ENCODE data around the gene AADACL3.
"Not testable (repeated sequence)": the region's sequence is repeated elsewhere in the genome, so short reads cannot be mapped to it uniquely, and the experiment has no call there.

AADACL3 gene

DNA sequence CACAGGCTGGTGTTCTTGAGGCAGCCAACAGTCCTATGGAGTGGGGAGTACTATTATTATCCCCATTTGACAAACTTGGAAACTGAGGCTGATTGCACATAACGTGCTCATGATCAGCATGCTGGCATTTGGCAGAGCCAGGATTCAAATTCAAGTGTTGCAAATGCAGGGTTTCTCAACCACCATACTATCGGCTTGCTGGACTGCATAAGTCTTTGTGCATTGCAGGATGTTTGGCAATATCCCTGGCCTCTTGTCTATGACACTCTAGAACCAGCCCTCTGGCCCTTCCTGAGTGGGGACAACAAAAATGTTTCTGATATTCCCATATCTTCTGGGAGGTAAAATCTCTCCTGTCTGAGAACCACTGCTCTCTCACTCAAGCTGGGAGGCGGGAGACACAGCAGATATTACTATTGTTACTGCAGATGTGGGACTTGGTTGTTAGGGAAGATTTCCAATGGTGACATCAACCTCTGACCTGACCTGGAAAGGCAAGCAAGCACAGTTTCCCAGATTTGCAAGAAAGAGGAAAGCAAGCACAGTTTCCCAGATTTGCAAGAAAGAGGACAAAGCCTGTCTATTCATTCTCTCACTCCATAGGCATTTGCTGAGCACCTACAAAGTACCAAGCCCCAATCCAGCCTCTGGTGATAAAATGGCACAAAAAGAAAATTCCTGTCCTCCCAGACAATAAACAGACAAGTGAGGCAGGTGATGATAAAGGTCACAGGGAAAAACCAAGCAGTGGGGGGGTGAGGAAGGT is 1.0 kb upstream of the AADACL3 start:
- no peak for DNase-seq (ENCODE audit: low spot score)

DNA sequence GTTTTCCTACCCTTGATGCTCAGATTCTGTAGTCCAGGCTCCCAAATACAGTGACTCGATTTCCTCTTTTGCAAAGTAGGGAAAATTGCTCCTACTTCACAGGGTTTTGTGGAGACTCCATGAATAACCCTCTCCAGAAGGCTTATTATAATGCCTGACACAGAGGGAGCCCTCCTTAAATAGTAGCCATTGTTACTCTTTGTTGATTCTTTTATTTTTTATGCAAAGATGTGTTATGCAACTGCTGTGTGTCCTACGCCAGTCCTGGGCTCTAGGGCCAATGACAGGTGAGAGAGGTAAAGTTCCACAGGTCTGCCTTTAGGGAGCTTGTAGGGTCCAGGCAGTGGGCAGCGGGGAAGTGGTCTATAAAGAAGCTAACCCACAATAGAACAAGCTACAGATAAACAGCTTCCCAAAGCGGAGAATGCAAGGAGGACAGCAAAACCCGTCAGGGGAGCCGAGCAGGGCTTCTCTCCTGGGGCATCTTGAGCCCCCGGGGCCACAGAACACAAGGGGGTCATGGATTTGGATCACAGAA is 1.5 kb downstream of the AADACL3 start:
- DNase-seq (ENCODE audit: low spot score), result no peak

DNA sequence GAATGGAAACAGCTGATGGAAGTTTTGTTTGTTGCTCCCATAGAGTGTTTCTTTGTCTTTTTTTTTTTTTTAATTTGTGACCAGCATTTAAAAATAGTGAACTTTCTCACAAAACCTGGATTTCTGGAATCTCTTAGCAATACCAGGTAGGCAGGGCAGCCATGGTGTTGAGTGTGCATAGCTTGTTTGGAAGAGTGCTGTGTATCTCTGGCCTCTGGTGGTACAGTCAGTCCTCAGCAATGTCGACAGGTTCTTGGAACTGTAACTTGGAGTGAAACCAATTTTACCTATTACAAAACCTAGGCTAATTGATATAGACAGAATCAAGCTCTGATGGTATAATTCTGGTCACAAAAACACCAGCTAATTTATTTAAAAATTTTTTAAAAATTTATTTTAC is 6.7 kb downstream of the AADACL3 start:
- DNase-seq (ENCODE audit: low spot score), result no peak

DNA sequence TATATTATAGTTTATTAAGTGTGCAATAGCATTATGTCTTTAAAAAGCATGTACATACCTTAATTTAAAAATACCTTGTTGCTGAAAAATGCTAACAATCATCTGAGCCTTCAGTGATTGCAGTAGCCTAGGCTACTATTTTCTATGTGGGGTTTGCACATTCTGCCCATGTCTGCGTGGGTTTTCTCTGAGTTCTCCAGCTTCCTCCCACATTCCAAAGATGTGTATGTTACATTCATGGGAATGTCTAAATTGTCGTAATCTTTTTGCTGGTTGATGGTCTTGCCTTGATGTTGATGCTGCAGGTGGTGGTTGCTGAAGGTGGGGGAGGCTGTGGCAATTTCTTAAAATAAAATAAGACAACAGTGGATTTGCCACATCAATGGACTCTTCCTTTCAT is 12.5 kb downstream of the AADACL3 start:
- no peak for DNase-seq (ENCODE audit: low spot score)

DNA sequence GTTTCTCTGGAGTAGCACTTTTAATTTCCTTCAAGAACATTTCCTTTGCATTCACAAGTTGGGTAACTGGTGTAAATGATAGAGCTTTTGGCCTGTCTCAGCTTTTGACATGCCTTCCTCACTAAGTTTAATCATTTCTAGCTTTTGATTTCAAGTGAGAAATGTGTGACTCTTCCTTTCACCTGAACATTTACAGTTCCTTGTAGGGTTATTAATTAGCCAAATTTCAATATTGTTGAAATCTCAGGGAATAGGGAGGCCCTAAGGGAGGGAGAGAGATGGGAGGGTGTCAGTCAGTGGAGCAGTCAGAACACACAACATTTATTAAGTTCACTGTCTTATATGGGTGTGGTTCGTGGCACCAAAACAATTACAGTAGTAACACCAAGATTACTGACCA is 14.2 kb downstream of the AADACL3 start:
- DNase-seq (ENCODE audit: low spot score), result no peak

DNA sequence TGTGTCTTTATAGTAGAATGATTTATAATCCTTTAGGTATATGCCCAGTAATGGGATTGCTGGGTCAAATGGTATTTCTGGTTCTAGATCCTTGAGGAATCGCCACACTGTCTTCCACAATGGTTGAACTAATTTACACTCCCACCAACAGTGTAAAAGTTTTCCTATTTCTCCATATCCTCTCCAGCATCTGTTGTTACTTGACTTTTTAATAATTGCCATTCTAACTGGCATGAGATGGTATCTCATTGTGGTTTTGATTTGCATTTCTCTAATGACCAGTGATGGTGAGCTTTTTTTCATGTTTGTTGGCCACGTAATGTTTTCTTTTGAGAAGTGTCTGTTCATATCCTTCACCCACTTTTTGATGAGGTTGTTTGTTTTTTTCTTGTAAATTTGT is 15.2 kb downstream of the AADACL3 start:
- DNase-seq (ENCODE audit: low spot score), result not testable (repeated sequence)

DNA sequence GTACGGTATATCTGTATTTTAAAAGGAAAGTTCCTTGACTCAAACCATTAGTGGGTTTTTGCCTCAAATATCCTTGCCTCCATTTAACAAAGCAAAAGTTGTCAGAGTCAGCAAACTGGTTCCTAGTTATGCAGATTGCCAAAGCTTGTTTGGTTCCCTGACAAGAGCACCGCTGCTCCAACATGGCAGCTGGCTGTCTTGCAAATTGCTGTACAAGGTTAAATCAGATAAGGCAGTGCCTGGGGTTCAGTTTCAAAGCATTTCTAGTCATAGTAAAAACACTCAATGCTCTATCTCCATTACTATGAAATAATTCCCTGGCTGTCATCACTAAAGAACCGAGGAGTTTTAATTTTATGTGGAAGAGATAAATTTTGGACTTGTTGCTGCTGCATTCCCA is 18.7 kb downstream of the AADACL3 start:
- DNase-seq (ENCODE audit: low spot score), result no peak

DNA sequence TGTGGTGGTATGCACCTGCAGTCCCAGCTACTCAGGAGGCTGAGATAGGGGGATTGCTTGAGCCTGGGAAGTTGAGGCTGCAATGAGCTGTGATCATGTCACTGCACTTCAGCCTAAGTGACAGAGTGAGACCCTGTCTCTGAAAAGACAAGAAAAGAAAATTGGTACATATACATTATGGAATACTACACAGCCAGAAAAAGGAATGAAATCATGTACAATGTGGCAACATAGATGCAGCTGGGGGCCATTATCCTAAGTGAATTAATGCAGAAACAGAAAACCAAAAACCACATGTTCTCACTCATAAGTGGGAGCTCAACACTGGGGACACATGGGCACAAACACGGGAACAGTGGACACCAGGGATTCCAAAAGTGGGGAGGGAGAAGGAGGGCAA is 23.0 kb downstream of the AADACL3 start:
- DNase-seq (ENCODE audit: low spot score), result no peak

DNA sequence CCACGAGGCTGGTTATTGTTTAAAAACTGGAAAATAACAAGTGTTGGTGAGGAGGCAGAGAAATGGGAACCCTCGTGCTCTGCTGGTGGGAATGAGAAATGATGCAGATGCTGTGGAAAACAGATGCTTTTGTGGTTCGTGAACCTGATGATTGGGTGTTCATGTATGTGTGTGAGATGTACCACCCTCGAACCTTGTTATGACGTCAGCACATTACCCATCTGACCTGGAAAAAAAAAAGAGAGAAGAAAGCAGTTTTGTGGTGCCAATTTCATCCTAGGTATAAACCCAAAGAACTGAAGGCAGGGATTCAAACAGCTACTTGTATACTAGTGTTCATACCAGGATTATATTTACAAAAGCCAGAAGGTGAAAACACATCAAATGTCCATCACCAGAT is 23.7 kb downstream of the AADACL3 start:
- DNase-seq (ENCODE audit: low spot score), result no peak

DNA sequence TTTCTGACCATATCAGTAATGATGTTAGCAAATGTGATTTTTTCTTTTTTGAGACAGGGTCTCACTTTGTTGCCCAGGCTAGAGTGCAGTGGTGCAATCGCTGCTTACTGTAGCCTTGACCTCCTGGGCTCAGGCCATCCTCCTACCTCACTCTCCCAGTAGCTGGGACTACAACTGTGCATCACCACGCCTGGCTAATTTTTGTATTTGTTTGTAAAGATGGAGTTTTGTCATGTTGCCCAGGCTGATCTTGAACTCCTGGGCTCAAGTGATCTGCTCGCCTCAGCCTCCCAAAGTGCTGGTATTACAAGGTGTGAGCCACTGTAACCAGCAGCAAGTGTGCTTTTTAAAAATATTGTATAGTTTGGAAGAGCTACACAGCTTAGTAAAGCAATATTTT is 26.0 kb downstream of the AADACL3 start:
- DNase-seq (ENCODE audit: low spot score), result no peak

DNA sequence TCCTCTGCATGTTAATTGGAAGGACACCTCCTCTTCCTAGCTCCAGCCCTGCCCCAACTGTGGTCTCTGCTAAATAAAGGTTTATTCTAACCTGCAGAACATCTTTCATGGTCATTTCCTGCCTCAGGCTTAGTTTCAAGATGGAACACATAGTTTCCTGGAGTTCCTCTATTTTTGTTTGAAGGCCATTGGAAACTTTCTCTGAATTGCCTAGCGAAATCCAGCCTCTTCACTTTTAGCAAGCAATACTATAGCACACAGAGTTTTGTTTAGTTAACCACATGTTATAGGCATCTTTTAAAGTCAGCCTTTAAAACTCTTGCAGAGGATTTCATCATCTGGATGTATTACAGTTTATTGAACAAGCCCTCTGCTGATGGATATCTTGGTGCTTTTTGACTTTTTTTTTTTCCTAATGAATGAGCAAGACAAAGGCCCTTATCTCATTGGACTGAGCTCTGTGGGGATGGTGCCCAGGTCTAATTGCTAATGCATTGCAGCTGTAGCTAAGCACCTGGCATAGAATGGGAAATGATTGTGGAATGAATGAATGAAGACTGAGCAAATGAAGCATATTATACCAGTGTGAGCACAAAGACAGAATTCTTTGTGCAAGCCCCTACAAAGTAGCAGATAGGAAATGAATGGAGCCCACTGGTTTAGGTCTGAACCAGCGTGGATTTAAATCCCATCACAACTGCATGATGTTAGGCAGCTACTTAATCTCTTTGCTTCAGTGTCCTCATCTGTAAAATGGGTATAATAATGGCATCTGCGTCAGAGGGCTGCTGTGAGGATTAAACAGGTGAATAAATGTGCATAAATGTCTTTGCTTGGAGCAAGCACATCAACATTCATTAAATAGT is 29.4 kb downstream of the AADACL3 start:
- DNase-seq (ENCODE audit: low spot score), result no peak

DNA sequence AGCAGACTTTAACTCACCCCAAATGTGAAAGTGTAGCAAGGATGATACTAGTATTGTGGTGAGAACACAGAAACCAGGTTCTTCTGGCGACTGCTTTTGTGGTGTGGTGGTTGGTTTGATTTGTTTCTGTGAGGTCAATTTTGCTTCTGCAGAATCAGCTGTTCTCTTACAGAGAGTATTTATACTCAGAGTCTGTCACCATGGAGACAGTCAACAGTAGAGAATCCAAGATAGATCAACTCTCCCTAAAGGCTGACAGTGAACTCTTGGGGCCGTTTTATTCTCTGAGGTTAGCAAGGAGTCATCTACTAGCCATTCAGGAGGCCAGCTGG is 30.0 kb downstream of the AADACL3 start, which contains the start of gene CFAP107:
TSS of gene CFAP107 (plus strand) at position 209 of the 332 bp plus-strand sequence. CDS start 231 bp downstream, outside the sequence.
- peak; percentile 43 for DNase-seq (ENCODE audit: low spot score)

DNA sequence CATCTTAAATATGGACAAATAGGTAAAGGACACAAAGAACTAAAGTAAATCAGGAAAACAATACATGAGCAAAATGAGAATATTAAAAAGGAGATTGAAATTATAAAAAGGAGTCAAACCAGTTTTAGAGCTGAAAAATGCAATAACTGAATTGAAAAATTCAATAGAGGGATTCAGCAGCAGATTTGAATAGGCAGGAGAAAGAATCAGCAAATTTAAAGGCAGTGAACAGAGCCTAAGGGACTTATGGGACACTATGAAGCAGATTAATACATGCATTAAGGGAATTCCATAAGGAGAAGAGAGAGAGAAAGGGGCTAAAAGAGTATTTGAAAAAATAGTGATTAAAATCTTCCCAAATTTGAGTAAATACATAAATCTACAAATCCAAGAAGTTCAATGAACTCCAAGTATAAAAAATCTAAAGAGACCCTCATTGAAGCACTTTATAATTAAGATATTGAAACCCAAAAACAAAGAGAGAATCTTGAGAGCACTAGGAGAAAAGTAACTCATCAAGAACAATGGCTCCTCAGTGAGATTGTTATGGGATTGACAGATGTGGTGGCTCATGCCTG is 33.0 kb downstream of the AADACL3 start:
- DNase-seq (ENCODE audit: low spot score), result no peak

DNA sequence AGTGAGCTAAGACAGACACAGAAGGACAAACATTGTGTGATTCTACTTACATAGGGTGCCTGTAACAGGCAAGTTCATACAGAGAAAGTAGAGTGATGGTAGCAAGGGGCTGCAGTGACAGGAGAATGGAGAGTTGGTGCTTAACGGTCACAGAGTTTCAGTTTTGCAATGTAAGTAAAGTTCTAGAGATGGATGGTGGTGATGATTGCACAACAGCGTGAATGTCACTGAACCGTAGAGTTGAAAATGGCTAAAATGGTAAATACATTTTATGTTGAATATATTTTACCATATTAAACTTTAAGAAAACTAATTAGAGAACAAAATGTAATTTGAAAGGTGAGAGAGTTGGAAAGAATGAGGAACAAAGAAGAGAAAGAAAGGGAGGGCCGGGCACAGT is 38.8 kb downstream of the AADACL3 start:
- DNase-seq (ENCODE audit: low spot score), result no peak

DNA sequence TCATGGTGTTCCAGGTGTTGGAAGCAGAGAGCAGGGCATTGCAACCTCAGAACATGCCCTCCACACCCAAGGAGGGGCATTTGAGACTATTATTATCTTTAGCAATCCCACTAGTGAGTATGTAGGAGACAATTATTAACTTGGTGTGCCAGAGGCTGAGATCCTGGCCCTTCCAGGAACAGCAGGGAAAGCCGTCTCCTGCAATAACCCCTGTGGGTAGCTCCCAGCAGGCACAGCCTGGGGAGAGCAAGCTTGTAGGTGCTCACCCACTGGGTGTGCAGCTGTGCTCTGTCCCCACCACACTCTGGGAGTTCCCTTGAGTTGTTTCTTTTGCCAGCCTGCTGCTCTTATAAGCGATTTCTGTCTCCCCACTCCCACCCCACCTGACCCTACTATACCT is 40.4 kb downstream of the AADACL3 start:
- no peak for DNase-seq (ENCODE audit: low spot score)

DNA sequence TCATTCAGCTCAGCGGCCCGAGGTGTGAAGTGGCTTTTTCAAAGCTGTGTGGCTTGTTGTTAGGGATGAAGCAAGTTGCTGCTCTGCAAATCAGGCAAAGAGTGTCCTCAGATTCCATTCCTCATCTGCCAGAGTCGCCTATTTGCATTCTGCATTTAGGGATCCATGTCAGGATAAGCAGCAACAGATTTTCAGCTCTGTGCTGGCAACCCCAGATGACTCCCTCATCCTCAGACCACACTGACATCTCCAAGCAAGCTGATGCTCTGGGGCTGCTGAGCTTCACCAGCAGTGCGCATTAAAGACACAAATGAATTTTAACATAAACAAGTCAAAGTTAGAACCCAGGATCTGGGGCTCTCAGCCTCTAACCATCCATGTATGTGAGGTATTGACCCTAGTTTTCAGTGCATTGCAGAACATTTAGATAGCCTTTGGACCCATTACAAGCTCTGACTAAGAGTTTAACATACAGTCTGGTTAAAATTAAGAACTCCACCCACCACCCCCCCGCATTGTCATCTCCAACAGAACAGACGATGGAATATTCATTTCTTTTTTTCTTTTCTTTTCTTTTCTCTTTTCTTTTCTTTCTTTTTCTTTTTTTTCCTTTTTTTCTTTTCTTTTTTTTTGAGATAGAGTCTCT is 41.0 kb downstream of the AADACL3 start:
- DNase-seq (ENCODE audit: low spot score), result no peak

DNA sequence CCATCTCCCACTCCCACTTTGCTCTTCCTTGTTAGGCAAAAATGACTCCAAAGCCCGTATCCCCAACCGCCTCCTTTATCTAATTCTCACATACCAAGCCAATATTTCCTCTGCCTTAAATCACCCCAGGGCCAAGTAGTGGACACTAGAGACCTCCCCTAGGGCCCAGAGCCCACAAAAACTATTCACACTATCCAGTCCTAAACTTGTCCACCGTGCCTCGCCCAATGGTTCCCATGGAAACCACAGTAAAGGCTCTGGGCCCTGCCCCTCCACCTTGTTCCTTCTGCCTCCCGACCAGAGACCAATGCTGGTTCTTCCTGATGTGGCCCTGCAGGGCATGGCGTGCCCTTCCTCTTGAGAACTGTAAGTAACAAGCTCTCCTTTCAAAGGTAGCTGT is 41.9 kb downstream of the AADACL3 start:
- no peak for DNase-seq (ENCODE audit: low spot score)

DNA sequence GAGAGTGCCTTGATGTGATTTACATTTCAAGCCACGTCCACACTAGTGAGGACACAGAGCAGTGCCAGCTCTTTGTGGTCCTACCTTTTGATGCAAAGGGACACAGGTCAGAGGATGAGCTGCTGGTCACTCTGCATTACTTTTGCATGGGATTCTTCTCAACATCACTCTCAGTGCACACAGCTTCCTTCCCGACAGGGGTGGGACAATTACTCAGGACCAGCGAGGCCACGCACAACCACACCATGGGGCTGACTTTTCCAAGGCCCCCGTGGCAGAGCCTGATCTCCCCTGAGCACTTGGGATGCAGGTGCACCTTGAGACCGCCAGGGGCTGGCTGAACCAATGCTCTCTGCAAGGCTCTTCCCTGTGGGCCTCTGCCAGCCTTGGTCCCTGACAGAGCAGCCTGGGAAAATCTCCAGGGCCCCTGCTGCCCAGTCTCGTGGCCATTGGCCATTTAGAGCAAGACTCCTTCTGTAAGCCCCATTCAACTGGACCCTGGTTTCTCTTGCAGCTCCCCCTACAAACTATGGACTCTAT is 44.4 kb downstream of the AADACL3 start:
- DNase-seq (ENCODE audit: low spot score), result no peak

DNA sequence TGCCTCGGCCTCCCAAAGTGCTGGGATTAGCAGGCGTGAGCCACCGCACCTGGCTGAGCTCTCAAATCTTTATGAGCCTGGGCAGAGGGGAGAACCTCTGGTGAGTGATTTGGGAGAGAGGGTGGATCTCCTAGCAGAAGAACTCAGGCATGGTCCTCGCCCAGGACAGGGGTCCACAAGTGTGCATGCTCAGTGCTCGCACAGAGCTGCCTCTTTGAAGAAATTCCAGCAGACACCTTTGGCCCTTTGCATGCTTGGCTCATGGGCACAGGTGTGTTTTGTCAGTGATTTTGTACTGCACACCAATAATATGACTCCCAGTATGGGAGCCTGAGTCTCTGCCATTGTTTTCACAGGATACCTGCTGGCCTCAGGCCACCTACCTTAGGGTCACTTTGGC is 45.9 kb downstream of the AADACL3 start:
- no peak for DNase-seq (ENCODE audit: low spot score)

DNA sequence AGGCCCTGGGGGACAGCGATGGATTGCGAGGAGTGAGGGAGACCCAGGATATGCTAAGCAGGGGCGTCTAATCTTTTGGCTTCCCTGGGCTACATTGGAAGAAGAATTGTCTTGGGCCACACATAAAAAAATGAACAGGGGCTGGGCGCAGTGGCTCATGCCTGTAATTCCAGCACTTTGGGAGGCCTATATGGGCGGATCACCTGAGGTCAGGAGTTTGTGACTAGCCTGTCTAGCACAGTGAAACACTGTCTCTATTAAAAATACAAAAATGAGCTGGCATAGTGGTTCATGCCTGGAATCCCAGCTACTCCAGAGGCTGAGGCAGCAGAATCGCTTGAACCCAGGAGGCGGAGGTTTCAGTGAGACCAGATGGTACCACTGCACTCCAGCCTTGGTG is 46.9 kb downstream of the AADACL3 start:
- no peak for DNase-seq (ENCODE audit: low spot score)

DNA sequence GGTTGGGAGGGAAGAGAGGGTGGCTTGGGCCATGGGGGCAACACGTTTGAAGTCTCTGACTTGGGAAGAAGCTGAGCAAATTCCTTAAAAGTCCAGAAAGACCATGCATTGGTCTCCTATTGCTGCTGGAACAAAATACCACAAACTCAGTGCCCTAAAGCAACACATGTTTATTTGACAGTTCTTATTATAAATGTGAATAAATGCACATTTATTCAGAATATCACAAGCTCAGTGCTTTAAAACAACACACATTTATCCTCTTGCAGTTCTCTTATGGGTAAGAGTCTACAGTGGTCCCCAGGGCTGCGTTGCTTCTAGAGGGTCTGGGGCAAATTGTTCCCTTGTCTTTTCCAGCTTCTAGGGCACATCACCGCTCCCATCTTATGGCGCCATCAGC is 47.6 kb downstream of the AADACL3 start:
- DNase-seq (ENCODE audit: low spot score), result no peak

DNA sequence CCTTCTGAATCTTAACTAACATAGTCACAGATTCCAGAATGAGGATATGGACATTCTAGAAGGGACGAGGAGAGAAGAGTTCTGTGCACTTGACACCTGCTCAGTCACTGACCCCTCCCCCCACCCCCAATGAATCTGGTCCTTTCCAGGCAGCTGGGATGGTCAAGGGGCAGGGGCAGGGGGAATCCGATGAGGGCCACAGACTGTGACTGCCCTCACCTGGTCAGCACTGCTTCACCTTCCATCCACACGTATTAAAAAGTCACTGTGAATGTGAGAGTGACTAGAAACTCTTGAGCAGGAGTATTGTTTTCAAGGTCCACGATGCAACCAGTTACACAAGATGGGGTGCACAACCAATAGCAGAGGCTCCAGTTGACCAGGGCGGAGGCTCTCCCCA is 48.1 kb downstream of the AADACL3 start:
- no peak for DNase-seq (ENCODE audit: low spot score)

Data from activated CD4-positive, alpha-beta T cell treated with anti-CD3 and anti-CD28 coated beads, Interleukin-2, Interleukin-4, amounts not matched to agents 100 ng/mL and 50 ng/mL, durations not matched to agents 16 hours and 8 hours (primary cell).